HG03060 (cell line): Measurements from ENCODE around the gene SERPINA3.
"Not testable (repeated sequence)": the region's sequence is repeated elsewhere in the genome, so short reads cannot be mapped to it uniquely, and the experiment has no call there.

Experiments used
- ATAC-seq: cut with Tn5 transposase; IDR thresholded peaks from one replicate; pipeline ENCODE4 v1.9.1; 2021; ENCODE audit warnings: low read depth, moderate number of reproducible peaks; ENCODE audit not compliant: unreplicated experiment

Gene SERPINA3

DNA sequence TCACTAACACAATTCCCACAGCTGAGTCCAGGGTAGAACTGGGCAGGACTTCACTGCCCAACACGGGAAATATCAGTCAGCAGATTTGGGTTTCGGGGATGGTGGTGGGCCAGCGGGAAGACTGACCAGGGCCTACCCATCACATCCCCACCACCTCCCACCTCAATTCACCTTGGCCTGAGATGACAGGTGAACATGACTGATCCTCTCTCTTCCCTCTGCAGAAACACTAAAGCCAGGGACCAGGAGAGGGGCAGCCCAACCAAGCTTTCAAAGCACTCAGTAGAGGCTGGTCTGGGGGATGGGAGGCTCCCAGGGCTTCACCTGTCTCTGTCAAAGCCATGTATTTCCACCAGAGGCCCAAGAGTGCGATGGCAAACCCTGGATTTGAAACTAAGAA, 28.6 kb upstream of the SERPINA3 start:
- ATAC-seq: no peak

DNA sequence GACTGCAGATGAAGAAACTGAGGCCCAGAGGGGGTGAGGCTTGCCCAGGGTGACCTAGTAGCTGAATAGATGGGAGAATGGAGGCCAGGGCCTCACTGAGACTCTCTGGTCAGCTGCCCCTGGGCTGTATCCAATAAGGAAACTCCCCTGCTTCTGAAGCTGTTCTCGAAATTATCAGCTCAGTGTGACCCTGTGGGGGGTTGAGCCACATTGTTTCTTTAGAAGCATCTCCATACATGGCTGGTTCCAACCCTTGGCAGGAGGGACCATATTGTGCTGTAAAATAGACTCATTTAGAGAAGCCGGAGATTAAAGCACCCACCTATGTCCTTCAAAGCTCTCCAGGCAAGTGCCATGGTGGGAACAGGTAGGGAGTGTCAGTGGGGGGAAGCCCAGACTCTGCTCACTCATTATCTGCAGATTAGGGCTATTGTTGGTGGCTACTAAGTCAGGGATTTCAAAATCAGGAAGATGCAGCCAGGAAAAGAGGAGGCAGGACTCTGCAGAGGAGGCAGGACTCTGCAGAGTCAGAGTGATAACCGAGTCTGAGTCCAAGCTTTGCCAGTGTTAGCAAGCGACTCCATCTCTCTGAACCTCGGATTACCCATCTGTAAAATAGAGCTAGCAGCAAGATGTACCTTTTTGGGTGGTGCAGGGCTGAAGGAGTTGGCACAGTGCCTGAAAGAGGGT, 27.5 kb upstream of the SERPINA3 start:
- ATAC-seq: no peak

DNA sequence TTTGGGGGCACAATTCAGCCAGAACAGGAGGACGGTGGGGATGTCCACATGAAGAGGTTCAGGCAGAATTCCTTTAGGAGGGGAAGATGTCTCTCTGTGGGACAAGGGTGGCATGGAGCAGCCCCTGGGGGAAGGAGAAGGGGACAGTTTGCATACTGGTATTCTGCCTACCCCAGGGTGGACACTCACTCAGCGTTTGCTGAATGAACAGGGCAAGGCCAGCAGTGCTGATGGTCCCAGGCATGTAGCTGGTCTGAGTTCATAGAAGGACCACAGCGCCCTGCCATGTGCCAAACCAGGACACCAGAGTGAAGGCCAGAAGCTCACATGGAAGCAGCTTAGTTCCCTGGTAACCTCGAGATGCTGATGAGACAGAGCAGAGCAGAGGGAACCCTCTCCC, 25.6 kb upstream of the SERPINA3 start:
- no peak for ATAC-seq

- no peak for ATAC-seq
Measured at GRCh38 chr14:94588311-94588710, 23.9 kb upstream of the SERPINA3 start.

- no peak for ATAC-seq
Measured at GRCh38 chr14:94591073-94591472, 21.1 kb upstream of the SERPINA3 start.

DNA sequence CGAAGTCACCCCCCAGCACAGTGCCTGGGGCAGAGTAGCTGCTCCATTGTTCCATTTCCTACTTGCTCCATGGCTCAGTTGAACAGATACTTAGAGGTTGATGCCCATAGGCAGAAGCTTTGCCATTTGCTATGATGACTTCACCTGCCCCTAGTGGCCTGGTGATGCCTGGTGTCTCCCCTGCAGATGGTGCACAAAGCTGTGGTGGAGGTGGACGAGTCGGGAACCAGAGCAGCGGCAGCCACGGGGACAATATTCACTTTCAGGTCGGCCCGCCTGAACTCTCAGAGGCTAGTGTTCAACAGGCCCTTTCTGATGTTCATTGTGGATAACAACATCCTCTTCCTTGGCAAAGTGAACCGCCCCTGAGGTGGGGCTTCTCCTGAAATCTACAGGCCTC, 20.3 kb upstream of the SERPINA3 start:
- no peak for ATAC-seq

GRCh38 chr14:94592457-94592856, 19.7 kb upstream of the SERPINA3 start:
- no peak for ATAC-seq

DNA sequence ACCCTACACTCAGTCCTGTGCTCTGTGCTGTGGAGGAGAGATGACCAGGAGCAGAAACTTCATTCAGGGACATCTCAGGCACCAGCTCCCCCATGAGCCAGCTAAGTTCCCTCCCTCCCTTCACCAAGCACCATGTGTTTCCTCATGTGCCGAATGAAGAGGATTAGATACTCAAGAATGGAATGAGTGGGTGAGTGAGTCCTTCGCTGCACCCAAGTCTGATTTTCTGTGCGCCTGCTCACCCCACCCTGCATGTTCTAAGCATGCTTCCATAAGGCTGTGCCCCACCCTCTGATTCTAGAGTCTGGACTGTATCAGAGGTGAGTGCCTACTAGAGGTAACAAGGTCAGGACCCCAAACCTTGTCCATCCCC, 18.8 kb upstream of the SERPINA3 start:
- ATAC-seq: no peak

DNA sequence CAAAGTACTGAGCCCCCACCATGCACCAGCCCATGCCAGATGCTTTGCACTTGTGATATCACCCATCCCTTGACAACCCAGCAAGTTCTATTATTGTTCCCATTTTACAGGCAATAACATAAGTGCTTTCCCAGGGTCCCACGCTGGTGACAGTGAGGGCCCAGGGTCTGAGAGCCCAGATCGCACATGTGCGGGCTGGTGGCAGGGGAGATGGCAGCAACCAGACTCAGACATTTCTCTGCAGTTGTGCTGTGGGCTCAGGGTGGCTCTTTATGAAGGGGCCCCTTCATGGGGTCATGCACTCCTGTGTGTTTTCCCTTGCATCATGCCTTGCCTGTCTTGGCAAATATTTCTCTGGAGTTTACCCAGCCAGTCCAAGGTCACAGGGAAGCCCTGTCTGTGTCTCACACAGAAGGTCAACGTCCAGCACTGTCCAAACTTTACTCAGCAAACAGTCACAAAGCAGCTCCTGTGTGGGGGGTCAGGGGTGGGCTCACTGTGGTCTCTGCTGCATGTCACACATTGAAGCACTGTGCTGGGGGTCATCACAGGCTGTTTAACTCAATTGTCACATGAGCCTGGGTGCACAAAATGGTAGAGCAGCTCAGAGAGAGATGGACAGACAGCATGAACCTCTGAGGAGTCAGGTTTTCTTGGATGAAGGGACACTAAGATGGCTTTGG, 18.3 kb upstream of the SERPINA3 start:
- no peak for ATAC-seq

GRCh38 chr14:94594441-94594840, 17.8 kb upstream of the SERPINA3 start:
- no peak for ATAC-seq

DNA sequence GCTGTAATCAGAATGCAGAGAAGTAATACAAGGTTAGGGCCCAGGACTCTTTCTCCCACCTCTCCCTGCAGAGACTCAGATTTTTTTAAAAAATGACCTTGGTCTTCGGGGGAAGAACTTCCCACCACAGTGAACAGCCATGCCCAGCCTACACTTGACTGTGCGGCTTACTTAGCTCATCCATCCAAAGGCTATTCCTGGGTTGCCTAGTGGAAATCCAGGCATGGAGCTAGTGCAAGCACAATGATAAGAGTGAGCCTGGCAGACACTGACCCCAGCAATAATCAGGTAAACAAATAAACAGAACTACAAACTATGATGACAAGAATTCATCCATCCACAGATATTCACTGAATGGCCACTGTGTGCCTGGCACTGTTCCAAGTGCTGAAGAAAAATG, 16.3 kb upstream of the SERPINA3 start:
- ATAC-seq: no peak

DNA sequence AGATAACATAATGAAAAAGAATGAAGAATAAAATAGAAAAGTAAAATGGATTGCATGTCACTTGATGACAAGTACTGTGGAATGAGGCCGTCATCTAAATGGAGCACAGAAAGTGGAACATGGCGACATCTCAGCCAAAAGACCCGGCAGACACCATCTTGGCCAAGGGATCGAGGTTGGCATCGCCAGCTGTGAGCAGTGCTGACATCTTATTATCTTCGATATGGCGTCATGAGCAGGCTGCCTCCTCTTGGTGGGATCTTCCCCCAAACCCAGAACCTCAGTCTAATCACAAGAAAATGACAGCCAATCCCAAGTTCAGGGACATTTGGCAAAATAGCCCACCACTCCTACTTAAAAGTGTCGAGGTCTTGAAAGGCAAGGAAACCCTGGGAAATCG, 15.8 kb upstream of the SERPINA3 start:
- no peak for ATAC-seq

DNA sequence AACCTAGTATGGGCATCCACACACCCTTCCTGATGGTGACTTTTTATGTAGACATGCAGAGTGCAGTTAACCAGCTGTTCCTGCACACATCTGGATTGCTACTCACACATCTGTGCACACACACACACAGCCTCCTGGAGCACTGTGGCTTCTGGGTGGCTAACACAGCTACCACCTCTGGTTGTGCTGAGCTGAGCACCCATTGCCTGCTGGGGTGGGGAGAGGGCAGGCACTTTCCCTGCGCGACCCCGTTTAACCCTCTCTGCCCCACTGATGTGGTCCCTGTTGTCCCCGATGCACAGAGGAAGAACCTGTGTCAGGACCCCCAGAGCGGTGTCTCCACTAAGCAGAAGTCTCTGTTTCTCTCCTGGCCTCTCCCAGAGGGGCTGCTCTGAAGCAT, 14.4 kb upstream of the SERPINA3 start:
- no peak for ATAC-seq

- ATAC-seq: no peak
Measured at GRCh38 chr14:94598506-94598815, 13.7 kb upstream of the SERPINA3 start.

DNA sequence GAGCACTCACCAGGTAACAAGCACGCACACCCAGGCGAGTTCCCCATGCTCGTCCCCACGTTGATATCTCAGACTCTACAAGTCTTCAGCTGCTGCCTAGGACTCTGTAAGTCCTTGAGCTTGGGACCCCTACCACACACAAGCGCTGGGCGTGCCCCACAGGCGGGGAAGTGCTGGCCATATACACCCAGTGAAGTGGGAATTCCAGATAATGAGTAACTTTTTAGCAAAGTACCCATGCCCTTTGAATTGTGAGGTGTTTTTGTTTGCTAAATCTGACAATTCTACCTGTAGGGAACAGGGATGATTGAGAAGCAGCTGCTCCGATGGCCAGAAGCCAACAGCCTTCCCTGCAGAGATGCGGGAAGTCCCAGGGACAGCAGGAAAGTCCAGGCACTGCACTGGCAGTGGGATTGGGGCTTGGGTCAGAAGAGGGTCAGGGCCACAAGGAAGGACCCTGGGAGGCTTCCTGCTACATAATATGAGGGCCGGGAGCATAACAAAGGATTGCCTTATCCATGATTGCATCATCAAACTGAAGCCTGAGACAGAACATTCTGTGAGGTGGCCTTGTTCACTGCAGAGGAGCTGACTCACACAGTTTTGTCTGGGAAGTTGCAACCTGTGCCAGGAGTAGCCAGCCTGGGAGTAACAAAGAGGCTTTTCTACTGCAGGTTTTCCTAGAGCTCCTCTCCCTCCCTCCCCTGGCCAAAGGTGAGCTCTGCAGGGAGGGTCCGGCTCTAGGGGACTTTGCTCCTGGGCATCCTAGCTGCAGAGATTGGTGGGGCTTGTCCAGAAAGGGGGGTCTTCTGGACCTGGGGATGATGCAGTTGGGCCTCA, 13.2 kb upstream of the SERPINA3 start:
- ATAC-seq: no peak

DNA sequence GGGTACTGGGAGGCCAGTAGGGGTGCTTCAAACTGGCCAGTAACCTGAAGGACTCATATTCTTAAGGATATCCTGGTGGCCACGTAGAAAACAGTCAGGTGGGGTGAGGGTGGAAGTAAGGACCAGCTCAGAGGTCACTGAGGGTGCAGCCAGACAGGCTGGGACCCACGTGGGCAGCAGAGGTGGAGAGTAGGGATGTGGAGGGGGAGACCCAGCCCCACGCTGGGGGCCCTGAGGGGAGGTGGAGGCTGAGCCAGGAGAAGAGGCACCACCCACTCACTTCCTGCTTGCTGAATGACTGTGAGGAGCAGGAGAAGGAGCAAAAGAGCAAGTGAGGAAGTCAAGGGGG, 12.6 kb upstream of the SERPINA3 start:
- no peak for ATAC-seq

DNA sequence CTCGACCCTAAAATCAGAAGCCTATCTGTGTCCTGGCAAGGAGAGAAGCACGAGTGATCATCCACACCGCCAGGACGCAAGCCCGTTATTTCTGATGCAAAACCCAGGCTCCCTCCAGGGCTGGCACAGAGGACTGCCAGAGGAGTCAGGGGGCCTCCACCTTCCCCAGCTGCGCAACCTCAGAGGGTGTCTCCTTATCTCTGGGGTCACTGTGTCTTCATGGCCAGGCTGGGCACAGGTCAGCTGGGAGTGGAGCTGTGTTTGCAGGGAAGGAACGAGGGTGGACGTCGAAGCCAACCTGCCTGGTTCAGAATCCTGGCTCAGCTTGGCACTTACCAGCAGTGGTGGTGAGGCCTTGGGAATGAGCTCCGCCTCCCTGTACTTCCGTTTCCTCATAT, 12.0 kb upstream of the SERPINA3 start:
- no peak for ATAC-seq

DNA sequence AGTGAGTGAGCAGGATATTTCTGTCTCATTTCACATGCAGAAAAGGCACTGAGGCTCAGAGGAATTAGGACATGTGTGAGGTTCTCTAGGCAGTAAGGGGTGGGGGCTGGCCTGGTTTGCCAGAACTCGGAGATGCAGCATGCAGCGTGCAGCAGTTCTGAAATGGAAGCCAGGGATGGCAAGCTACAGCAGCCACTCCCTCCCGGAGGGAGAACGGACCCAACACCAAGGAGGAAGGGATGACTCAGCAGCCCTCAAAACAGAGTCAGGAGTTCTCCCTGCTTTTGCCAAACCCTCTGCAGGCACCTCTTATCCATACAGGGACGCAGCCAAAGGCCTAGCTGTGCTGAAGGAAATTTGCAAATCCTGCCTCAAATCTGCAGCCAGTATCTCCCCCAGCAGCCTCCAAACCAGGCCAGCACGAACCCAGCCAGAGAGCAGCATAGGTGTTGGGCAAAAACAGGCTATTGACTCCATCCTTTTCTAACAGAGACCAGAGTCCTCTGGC, 10.3 kb upstream of the SERPINA3 start:
- ATAC-seq: no peak

DNA sequence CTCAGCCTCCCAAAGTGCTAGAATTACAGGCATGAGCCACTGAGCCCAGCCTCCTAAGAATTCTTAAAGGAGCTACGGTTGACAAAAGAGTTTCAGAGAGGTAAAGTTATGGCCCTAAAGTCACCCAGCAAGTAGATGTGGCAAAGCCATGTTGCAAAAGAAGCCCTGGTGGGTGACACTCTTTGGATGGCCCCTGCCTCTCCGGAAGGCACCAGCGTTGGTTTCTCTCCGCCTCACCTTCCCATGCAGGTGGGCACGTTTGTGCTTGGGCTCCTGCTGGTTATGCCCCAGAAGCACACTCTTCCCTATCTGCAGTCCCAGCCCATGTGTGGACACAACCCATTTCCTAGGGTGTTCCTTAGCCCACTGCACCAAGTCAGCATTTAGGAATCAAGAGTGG, 9.5 kb upstream of the SERPINA3 start:
- no peak for ATAC-seq

GRCh38 chr14:94605361-94605760, 6.8 kb upstream of the SERPINA3 start:
- ATAC-seq: no peak

- ATAC-seq: not testable (repeated sequence)
Measured at GRCh38 chr14:94608966-94609365, 3.2 kb upstream of the SERPINA3 start.

- no peak for ATAC-seq
Measured at GRCh38 chr14:94611179-94611578, 1.0 kb upstream of the SERPINA3 start.
